Activated T-cell treated with anti-CD3 and anti-CD28 coated beads, Interleukin-2, amount 50 U/mL, for 48 hours (primary cell): ENCODE data around the gene NRN1L.
"Not testable (repeated sequence)": the region's sequence is repeated elsewhere in the genome, so short reads cannot be mapped to it uniquely, and the experiment has no call there.

ENCODE experiments used
- DNase-seq, 2 experiments: peaks; one replicate each; pipeline ENCODE4 v3.0.0-alpha.2; 2020

NRN1L gene

DNA sequence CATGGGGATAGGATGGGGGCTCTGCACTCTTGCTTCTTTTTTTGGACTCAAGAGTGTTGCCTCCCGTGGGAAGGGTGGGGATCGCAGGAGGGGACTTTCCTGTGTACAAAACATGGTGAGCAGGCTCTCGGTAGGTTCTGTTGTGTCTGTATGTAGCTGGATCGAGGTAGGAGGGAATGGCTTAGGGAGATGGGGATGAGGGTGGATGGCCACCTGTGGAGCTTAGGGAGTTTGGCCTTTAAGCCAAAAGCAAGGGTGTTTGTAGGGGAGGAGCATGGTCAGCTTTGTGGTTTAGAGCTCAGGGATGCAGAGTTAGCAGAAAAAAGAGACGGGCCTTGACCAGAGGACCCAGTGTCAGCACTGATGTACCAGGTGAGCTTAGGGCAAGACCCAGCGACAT, 22.8 kb upstream of the NRN1L start:
- DNase-seq = no peak

DNA sequence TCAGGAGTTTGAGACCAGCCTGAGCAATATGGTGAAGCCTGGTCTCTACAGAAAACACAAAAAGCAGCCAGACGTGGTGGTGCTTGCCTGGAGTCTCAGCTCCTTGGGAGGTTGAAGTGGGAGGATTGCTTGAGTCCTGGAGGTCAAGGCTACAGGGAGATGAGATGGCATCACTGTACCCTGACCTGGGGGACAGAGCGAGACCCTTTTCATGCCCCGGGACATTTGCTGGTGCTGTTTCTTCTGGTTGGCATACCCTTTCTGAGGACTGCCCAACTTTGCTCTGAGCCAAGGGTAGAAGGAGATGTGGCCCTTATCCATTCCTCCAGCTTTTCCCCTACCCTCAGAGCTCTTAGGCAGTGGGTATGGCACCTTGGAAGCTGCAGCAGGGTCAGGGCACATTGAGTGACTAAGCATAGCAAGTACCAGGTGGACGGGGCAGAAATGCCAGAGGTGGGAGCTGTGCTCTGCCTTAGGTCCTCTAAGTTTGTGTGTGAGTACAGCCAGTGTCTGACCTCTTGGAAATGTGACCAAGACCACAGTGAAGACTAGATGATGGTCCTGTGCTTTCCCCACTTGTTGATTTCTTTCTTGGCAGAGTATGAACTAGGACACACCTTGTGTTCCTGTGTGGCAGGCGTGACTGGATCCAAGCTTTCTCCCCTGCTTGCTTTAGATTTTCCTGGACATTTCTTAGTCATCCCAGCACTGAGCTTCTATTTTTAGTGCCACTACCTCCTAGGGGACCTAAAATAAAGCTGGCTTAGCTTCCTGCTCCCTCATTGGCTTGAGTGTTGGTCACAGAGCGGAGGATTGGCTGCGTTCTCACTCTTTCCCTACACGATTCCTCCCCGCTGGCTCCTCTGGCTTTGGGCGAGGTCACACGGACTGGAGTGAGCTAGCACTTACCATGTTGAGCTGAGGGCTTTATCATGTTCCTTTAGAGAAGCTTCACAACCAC, 21.8 kb upstream of the NRN1L start:
- DNase-seq = no peak

DNA sequence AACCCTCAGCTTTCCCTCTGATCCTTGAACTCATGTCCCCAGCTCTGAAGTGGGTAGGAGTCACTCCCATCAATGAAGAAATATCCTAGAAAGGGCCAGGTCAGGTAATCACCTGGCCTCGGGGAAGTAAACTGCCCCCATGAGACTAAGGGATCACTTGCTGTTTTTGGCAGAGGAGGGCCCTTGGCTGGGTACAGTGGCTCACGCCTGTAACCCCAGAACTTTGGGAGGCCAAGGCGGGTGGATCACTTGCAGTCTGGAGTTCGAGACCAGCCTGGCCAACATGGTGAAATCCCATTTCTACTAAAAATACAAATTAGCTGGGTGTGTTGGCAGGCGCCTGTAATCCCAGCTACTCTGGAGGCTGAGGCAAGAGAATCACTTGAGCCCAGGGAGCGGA, 20.6 kb upstream of the NRN1L start:
- DNase-seq = not testable (repeated sequence)

DNA sequence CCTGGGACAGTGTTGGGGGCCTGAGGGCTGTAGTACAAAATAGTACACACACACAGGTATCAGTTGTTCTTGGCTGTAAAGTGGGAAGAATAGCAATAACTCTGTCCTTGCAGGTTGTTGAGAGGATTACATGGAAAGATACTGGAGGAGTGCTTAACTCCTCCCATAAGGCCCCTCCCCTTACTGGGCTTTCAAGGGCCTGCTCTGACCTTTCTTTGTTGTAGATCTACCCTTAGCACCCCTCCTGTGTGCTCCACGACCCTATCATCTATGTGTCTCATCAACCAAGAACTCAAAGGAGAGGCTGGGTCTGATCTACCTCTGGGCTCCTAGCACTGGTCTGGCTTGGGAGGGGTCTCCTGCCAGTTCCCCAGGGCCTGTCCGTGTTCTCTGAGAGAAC, 20.1 kb upstream of the NRN1L start:
- no peak for DNase-seq

GRCh38 chr16:67865318-67865717, 19.4 kb upstream of the NRN1L start:
- no peak for DNase-seq

DNA sequence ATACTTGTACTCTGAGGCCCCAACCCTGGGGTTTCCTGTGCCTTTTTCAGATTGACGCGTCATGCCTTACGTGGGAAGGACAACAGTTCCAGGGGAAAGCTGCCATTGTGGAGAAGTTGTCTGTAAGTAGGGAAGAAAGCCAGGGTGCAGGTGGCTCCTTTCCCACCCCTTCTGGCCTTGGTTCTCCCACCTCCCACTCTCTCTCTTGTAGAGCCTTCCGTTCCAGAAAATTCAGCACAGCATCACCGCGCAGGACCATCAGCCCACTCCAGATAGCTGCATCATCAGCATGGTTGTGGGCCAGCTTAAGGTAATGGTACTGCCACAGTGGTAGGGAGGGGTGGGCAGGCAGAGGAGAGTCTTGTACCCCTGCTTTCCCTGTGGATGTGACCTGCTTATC, 16.4 kb upstream of the NRN1L start:
- no peak for DNase-seq

GRCh38 chr16:67869653-67870052, 15.0 kb upstream of the NRN1L start:
- no peak for DNase-seq

- no peak for DNase-seq
These were observed 13.4 kb upstream of the NRN1L start for GRCh38 chr16:67871256-67871655.

DNA sequence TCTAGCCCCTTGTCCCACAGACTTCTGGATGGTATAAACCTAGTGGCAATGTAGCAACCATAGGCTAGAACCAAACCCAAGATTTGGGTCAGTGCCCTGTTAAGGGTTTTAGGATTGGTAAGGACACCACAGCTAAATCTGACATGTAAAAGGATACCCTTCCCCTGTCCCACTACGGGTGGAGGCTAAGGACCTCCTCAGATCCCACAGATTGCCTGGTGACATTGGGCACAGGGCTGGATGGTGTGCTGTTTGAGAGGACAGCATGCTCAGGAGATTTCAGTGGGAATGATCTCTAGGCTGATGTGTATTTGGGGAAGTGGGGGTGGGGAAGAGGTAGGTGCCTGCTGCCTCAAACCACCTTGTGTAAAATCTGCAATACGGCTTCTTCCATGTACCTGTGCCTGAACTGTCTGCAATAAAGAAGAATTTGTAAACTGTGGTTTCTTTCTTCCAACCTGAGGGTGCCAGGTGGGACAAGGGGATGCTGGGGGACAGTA, 12.5 kb upstream of the NRN1L start:
- DNase-seq = no peak

- DNase-seq = peak; percentile 96
These were observed 11.9 kb upstream of the NRN1L start, which contains the start of gene EDC4 for GRCh38 chr16:67872631-67873434. EDC4 (plus strand) TSS chr16:67873052; CDS start chr16:67873262, 210 bp downstream.

GRCh38 chr16:67873435-67874370, 11.0 kb upstream of the NRN1L start:
- peak in 1 of 2 experiments; percentile 25 for DNase-seq

DNA sequence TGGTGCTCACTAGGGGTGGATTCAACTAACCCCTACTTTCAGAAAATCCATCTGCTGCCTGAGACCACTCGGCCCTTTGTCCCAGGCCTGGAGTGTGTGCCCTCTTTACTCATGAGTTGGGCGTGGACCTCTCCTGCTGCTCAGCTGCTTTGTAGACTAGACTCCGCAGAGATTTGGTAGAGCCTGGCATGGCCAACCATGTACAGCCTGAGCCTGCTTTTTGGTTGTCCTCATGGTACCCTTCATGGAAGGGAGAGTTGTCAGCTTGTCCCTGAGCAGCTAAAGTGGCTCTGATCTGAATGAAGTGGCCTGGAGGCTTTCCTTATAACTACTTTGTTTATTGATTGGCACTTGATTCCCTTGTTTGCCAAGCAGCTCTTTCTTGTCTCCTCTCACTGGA, 10.3 kb upstream of the NRN1L start:
- no peak for DNase-seq

DNA sequence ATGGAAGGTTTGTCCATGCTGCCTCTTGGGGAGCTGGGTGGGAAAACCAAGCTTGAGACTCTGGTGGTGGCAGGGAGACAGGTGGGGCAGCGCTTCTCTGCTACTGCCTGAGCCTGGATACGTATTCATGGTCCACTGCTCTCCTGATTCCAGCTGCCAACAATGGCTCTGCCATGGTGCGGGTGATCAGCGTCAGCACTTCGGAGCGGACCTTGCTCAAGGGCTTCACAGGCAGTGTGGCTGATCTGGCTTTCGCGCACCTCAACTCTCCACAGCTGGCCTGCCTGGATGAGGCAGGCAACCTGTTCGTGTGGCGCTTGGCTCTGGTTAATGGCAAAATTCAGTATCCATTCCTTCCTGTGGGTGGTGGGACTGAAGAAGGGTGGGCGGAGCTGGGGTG, 7.6 kb upstream of the NRN1L start:
- no peak for DNase-seq

DNA sequence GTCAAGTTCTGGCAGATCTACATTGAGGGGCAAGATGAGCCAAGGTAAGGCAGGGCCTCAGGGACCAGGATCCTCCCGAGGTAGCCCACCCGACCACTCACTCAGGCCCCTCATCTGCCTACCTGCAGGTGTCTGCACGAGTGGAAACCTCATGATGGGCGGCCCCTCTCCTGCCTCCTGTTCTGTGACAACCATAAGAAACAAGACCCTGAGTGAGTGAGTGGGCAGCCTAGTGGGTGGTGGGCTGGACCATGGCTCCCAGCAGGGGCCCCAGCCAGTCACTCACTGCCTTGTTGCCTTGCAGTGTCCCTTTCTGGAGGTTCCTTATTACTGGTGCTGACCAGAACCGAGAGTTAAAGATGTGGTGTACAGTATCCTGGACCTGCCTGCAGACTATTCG, 6.5 kb upstream of the NRN1L start:
- DNase-seq = no peak

DNA sequence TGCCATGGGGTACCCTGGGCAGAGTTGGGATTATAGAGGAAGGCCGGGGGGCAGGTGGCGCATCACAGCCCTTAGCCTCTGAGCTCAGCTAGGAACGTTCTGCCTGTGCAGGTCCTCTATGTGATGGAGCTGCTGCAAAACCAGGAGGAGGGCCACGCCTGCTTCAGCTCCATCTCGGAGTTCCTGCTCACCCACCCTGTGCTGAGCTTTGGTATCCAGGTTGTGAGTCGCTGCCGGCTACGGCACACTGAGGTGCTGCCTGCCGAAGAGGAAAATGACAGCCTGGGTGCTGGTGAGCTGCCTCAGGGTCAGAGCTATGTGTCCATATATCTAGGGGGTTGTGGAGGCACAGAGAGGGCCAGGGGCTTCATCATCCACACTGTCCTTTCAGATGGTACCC, 5.8 kb upstream of the NRN1L start:
- DNase-seq = no peak

GRCh38 chr16:67879462-67879861, 5.2 kb upstream of the NRN1L start:
- no peak for DNase-seq

GRCh38 chr16:67879936-67880335, 4.7 kb upstream of the NRN1L start:
- DNase-seq = no peak

DNA sequence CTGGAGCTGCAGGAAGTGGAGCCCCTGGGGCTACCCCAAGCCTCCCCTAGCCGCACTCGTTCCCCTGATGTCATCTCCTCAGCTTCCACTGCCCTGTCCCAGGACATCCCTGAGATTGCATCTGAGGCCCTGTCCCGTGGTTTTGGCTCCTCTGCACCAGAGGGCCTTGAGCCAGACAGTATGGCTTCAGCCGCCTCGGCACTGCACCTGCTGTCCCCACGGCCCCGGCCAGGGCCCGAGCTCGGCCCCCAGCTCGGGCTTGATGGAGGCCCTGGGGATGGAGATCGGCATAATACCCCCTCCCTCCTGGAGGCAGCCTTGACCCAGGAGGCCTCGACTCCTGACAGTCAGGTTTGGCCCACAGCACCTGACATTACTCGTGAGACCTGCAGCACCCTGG, 4.1 kb upstream of the NRN1L start:
- DNase-seq = no peak

DNA sequence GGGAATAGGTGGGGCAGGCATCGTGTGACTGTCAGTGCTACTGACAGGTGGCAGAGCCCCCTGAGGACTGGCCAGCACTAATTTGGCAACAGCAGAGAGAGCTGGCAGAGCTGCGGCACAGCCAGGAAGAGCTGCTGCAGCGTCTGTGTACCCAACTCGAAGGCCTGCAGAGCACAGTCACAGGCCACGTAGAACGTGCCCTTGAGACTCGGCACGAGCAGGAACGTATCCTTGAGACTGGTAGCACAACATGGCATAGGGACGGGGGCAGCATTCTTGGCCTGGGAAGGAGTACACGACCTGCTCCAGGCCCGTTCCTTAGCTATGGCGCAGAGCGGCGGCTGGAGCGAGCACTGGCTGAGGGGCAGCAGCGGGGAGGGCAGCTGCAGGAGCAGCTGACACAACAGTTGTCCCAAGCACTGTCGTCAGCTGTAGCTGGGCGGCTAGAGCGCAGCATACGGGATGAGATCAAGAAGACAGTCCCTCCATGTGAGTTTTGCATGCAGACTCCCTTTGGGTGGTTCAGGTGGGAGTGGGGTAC, 3.0 kb upstream of the NRN1L start:
- no peak for DNase-seq

- DNase-seq = no peak
These were observed 2.1 kb upstream of the NRN1L start for GRCh38 chr16:67882374-67883145.

DNA sequence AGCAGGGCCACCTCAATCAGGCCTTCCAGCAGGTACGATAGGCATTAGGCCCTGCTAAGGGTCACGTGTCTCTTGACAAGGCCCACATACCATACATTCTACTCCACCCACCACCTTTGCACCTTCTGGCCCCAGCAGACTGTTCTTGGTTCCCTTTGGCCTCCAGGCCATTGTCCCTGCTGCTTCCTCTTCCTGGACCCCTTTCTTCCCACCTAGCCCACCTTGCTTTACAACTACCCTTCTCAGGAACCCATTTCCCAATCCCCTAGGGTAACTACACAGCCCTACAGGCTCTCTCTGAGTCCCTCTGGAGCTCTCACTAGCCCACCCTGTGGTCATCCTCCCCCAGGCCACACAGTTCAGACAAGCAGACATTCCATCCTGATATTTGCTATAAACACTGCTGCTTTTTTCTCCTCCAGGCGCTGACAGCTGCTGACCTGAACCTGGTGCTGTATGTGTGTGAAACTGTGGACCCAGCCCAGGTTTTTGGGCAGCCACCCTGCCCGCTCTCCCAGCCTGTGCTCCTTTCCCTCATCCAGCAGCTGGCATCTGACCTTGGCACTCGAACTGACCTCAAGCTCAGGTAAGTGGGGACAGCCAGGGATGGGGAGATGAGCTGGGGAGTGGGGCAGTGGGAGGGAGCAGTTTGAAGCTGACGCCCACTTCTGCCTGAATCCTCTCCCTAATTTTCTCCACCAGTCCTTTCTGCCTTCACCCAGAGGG, 1.4 kb upstream of the NRN1L start:
- no peak for DNase-seq
